ENCODE data around the gene USP5.

The USP5 gene

GRCh38 chr12:6821591-6822425 is 30.1 kb upstream of the USP5 start, which contains the start of gene GPR162:
GPR162 (plus strand) TSS chr12:6821821; CDS start chr12:6823899, 2,078 bp downstream.
- in situ Hi-C loops (cut with HindIII; ENCODE audit: low sequenced_read_pairs): no loop called here
- H3K4me3 ChIP-seq (ENCODE audit: low read depth, low read length): peak within 1 kb of the TSS; percentile 52
- no peak for DNase-seq (ENCODE audit: low read depth)
- TF ChIP-seq CTCF (IDR thresholded peaks at IDR 0.05; ENCODE audit: low read depth, low read length, missing control alignments): no peak

GRCh38 chr12:6822426-6823135 is 29.4 kb upstream of the USP5 start:
- H3K4me3 ChIP-seq (ENCODE audit: low read depth, low read length): peak overlapping the region; percentile 52
- no peak for DNase-seq (ENCODE audit: low read depth)
- TF ChIP-seq CTCF (IDR thresholded peaks at IDR 0.05; ENCODE audit: low read depth, low read length, missing control alignments): no peak
- in situ Hi-C loops (cut with HindIII; ENCODE audit: low sequenced_read_pairs): no loop called here

- H3K4me3 ChIP-seq (ENCODE audit: low read depth, low read length): no peak overlapping the region
- TF ChIP-seq CTCF (IDR thresholded peaks at IDR 0.05; ENCODE audit: low read depth, low read length, missing control alignments): no peak
- DNase-seq (ENCODE audit: low read depth): no peak
- in situ Hi-C loops (cut with HindIII; ENCODE audit: low sequenced_read_pairs): no loop called here
These were observed 28.5 kb upstream of the USP5 start for GRCh38 chr12:6823182-6824084.

GRCh38 chr12:6824085-6824775 is 27.7 kb upstream of the USP5 start:
- H3K4me3 ChIP-seq (ENCODE audit: low read depth, low read length): no peak overlapping the region
- in situ Hi-C loops (cut with HindIII; ENCODE audit: low sequenced_read_pairs): no loop called here
- no peak for TF ChIP-seq CTCF (IDR thresholded peaks at IDR 0.05; ENCODE audit: low read depth, low read length, missing control alignments)
- no peak for DNase-seq (ENCODE audit: low read depth)

GRCh38 chr12:6824901-6825381 is 27.0 kb upstream of the USP5 start:
- in situ Hi-C loops (cut with HindIII; ENCODE audit: low sequenced_read_pairs): no loop called here
- no peak for DNase-seq (ENCODE audit: low read depth)
- no peak overlapping the region for H3K4me3 ChIP-seq (ENCODE audit: low read depth, low read length)
- TF ChIP-seq CTCF (IDR thresholded peaks at IDR 0.05; ENCODE audit: low read depth, low read length, missing control alignments): no peak
